BJ (cell line): ENCODE measurements around the gene KCNH8. TPM values are rescaled to one million over a fixed set of nuclear protein-coding genes. Genes with fewer than 3 reads are reported as not detected.

Experiments used
- CTCF ChIA-PET: fragments of 350-600 bp; formaldehyde crosslinking; extraction: SDS; loops from one replicate; lab custom pipeline; 2021; ENCODE audit warnings: antibody characterized with exemption, inconsistent platforms; lab: Yijun Ruan, JAX
- POLR2A ChIA-PET: fragments of 300-600 bp; sonication (Branson Sonifier 250); formaldehyde crosslinking; extraction: SDS; loops from one replicate; lab custom pipeline; 2021; ENCODE audit warnings: antibody characterized with exemption; lab: Charles Lee
- DNase-seq: peaks from one replicate; pipeline ENCODE4 v3.0.0-alpha.2; 2011; ENCODE audit warnings: low read depth
- H3K27me3 ChIP-seq: 2 replicates; pipeline ENCODE4 v1.6.0; 2011; ENCODE audit warnings: low read length; ENCODE audit not compliant: control insufficient read depth, insufficient read depth
- H3K36me3 ChIP-seq: 2 replicates; pipeline ENCODE4 v1.5.1; 2011; ENCODE audit warnings: low read length; ENCODE audit not compliant: control insufficient read depth, insufficient read depth
- H3K4me3 ChIP-seq: 2 replicates; pipeline ENCODE4 v1.5.1; 2011; ENCODE audit warnings: low read depth, mild to moderate bottlenecking, control low read depth, low read length
- CTCF ChIP-seq: IDR thresholded peaks from 2 replicates; pipeline ENCODE4 v1.5.1; 2011; ENCODE audit warnings: low read depth, mild to moderate bottlenecking, control low read depth, inconsistent platforms, low read length, moderate library complexity; ENCODE audit not compliant: insufficient read depth
- polyA plus RNA-seq: library from polyadenylated mRNA; depleted of rRNA; stranded (reverse); fragments of >200 nt; gene quantifications from 2 replicates; pipeline ENCODE4 v1.2.3, GENCODE V29; 2011

KCNH8 gene
- polyA plus RNA-seq, 1 experiment = 0.02 TPM

GRCh38 chr3:19215427-19215826 lies 67.1 kb downstream of the KCNH8 start:
- DNase-seq = no peak
- Histone ChIP-seq H3K36me3 (no peaks in the 10 kb centered on the region), H3K27me3 (no peaks in the 10 kb centered on the region), H3K4me3 (no peak overlapping the region)
- POLR2A ChIA-PET = no interaction called here
- no peak for TF ChIP-seq CTCF
- CTCF ChIA-PET = no interaction called here

GRCh38 chr3:19216669-19217337 lies 68.5 kb downstream of the KCNH8 start:
- POLR2A ChIA-PET = no interaction called here
- H3K27me3 ChIP-seq = no peaks in the 10 kb centered on the region
- DNase-seq = no peak
- no peak for TF ChIP-seq CTCF
- CTCF ChIA-PET = no interaction called here
- no peaks in the 10 kb centered on the region for H3K36me3 ChIP-seq
- no peak overlapping the region for H3K4me3 ChIP-seq

- DNase-seq = no peak
- POLR2A ChIA-PET = no interaction called here
- H3K36me3 ChIP-seq = no peaks in the 10 kb centered on the region
- H3K4me3 ChIP-seq = no peak overlapping the region
- CTCF ChIA-PET = no interaction called here
- no peak for TF ChIP-seq CTCF
- no peaks in the 10 kb centered on the region for H3K27me3 ChIP-seq
Observed at GRCh38 chr3:19220311-19220710, 72.0 kb downstream of the KCNH8 start.

- Histone ChIP-seq H3K36me3 (no peaks in the 10 kb centered on the region), H3K27me3 (no peaks in the 10 kb centered on the region), H3K4me3 (no peak overlapping the region)
- DNase-seq = no peak
- no peak for TF ChIP-seq CTCF
- CTCF ChIA-PET = no interaction called here
- POLR2A ChIA-PET = no interaction called here
Observed at GRCh38 chr3:19221081-19221480, 72.8 kb downstream of the KCNH8 start.

- H3K4me3 ChIP-seq = no peak overlapping the region
- no peak for TF ChIP-seq CTCF
- H3K27me3 ChIP-seq = no peaks in the 10 kb centered on the region
- no peaks in the 10 kb centered on the region for H3K36me3 ChIP-seq
- DNase-seq = no peak
- POLR2A ChIA-PET = no interaction called here
- CTCF ChIA-PET = no interaction called here
Observed at GRCh38 chr3:19226479-19226878, 78.2 kb downstream of the KCNH8 start.
